Esophagus squamous epithelium (tissue), 4 donors: Measurements from ENCODE around the gene SUSD3.

Experiments
- POLR2A ChIP-seq, 4 donors: fragments of 450-650 bp; IDR thresholded peaks; one replicate each; pipeline ENCODE4 v1.6.1; 2017; ENCODE audit warnings: antibody characterized with exemption in 4 of 4, mild to moderate bottlenecking in 4 of 4, moderate library complexity in 3 of 4
- TF ChIP-seq, protein P1 (sequence below), 6 experiments: fragments of 450-650 bp in 4 of 6; fragments of 200-600 bp in 2 of 6; sonication (generic) in 2 of 6; IDR thresholded peaks; one replicate each; pipeline ENCODE4 v1.5.1; 2016 to 2019; ENCODE audit warnings: antibody characterized with exemption in 6 of 6, mild to moderate bottlenecking in 4 of 6, moderate library complexity in 4 of 6

DNA sequence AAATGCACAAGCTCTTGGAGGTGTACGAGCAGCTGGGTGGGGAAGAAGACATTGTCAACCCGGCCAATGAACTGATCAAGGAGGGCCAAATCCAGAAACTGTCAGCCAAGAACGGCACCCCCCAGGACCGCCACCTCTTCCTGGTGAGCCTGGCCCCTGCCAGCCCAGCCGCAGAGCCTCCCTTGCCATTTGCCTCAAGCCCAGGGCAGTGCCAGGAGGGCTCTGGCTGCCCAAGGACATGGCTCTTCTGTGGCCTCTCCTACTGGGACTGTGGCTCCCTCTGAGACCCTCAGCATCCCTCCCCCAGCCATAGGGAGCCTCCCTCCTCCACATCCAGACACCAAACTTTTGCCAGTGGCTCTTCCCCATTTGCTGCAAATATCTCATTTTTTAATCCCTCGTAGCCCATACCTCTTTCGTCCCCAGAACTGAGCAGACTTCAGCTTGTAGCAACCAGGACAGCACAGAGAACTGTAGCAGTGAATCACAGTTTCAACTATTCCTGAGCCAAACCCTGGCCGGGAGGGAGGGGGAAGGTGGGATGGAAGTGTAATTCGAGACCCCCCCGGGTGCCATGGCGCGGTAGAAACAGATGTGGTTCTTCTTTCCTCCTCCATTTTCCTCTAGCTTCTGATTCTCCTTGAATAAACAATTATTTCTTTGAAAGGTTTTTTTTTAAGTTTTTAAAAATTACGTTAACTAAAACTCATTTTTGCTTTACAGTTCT lies 44.5 kb upstream of the SUSD3 start:
- no peak for TF ChIP-seq POLR2A (IDR thresholded peaks at IDR 0.05)
- TF ChIP-seq, protein P1, sequence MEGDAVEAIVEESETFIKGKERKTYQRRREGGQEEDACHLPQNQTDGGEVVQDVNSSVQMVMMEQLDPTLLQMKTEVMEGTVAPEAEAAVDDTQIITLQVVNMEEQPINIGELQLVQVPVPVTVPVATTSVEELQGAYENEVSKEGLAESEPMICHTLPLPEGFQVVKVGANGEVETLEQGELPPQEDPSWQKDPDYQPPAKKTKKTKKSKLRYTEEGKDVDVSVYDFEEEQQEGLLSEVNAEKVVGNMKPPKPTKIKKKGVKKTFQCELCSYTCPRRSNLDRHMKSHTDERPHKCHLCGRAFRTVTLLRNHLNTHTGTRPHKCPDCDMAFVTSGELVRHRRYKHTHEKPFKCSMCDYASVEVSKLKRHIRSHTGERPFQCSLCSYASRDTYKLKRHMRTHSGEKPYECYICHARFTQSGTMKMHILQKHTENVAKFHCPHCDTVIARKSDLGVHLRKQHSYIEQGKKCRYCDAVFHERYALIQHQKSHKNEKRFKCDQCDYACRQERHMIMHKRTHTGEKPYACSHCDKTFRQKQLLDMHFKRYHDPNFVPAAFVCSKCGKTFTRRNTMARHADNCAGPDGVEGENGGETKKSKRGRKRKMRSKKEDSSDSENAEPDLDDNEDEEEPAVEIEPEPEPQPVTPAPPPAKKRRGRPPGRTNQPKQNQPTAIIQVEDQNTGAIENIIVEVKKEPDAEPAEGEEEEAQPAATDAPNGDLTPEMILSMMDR (IDR thresholded peaks at IDR 0.05): no peak
